ENCODE measurements around the gene CETN3. TPM values are rescaled to one million over a fixed set of nuclear protein-coding genes. Genes with fewer than 3 reads are reported as not detected.

Gene CETN3
- 34.5 TPM for total RNA-seq
- 10 to 100 TPM; 26.3 to 37.6 (median 32.0) TPM for polyA plus RNA-seq (ENCODE audit: insufficient read depth in 1 of 8, insufficient read length in 8 of 8, low replicate concordance in 1 of 8)
- long read RNA-seq, donor 1, transcript CETN3-201 (5 exons, 2,432 nt) = major isoform, 7 of 9 reads
- long read RNA-seq, donor 1, partial matches to known transcripts = 0 of 9 reads
- long read RNA-seq, donor 1, other reads (novel, unspliced or antisense) = 0 of 9 reads
- long read RNA-seq, donor 2 = 0 reads
- long read RNA-seq, donor 3, transcript CETN3-201 (5 exons, 2,432 nt) = major isoform, 9 of 15 reads
- long read RNA-seq, donor 3, partial matches to known transcripts = 0 of 15 reads
- long read RNA-seq, donor 3, other reads (novel, unspliced or antisense) = 0 of 15 reads
- long read RNA-seq, donor 4, transcript CETN3-201 (5 exons, 2,432 nt) = major isoform, 7 of 8 reads
- long read RNA-seq, donor 4, partial matches to known transcripts = 0 of 8 reads
- long read RNA-seq, donor 4, other reads (novel, unspliced or antisense) = 0 of 8 reads
- long read RNA-seq, donor 5, transcript CETN3-201 (5 exons, 2,432 nt) = major isoform, 33 of 40 reads
- long read RNA-seq, donor 5, partial matches to known transcripts = 0 of 40 reads
- long read RNA-seq, donor 5, other reads (novel, unspliced or antisense) = 0 of 40 reads
- long read RNA-seq, donor 6, transcript CETN3-204 (4 exons, 867 nt) = minor isoform, 10 of 55 reads
- long read RNA-seq, donor 6, transcript CETN3-201 (5 exons, 2,432 nt) = major isoform, 36 of 55 reads
- long read RNA-seq, donor 6, partial matches to known transcripts = 5 of 55 reads
- long read RNA-seq, donor 6, other reads (novel, unspliced or antisense) = 0 of 55 reads
- long read RNA-seq, donor 7, transcript CETN3-201 (5 exons, 2,432 nt) = major isoform, 18 of 20 reads
- long read RNA-seq, donor 7, partial matches to known transcripts = 0 of 20 reads
- long read RNA-seq, donor 7, other reads (novel, unspliced or antisense) = 0 of 20 reads
- long read RNA-seq, donor 8, transcript CETN3-201 (5 exons, 2,432 nt) = major isoform, 14 of 16 reads
- long read RNA-seq, donor 8, partial matches to known transcripts = 0 of 16 reads
- long read RNA-seq, donor 8, other reads (novel, unspliced or antisense) = 0 of 16 reads
- long read RNA-seq, donor 9, transcript CETN3-201 (5 exons, 2,432 nt) = major isoform, 7 of 9 reads
- long read RNA-seq, donor 9, partial matches to known transcripts = 0 of 9 reads
- long read RNA-seq, donor 9, other reads (novel, unspliced or antisense) = 0 of 9 reads
- long read RNA-seq, donor 10, transcript CETN3-204 (4 exons, 867 nt) = minor isoform, 7 of 31 reads
- long read RNA-seq, donor 10, transcript CETN3-201 (5 exons, 2,432 nt) = major isoform, 21 of 31 reads
- long read RNA-seq, donor 10, partial matches to known transcripts = 0 of 31 reads
- long read RNA-seq, donor 10, other reads (novel, unspliced or antisense) = 0 of 31 reads
- long read RNA-seq, donor 11, transcript CETN3-201 (5 exons, 2,432 nt) = major isoform, 7 of 9 reads
- long read RNA-seq, donor 11, partial matches to known transcripts = 0 of 9 reads
- long read RNA-seq, donor 11, other reads (novel, unspliced or antisense) = 0 of 9 reads

DNA sequence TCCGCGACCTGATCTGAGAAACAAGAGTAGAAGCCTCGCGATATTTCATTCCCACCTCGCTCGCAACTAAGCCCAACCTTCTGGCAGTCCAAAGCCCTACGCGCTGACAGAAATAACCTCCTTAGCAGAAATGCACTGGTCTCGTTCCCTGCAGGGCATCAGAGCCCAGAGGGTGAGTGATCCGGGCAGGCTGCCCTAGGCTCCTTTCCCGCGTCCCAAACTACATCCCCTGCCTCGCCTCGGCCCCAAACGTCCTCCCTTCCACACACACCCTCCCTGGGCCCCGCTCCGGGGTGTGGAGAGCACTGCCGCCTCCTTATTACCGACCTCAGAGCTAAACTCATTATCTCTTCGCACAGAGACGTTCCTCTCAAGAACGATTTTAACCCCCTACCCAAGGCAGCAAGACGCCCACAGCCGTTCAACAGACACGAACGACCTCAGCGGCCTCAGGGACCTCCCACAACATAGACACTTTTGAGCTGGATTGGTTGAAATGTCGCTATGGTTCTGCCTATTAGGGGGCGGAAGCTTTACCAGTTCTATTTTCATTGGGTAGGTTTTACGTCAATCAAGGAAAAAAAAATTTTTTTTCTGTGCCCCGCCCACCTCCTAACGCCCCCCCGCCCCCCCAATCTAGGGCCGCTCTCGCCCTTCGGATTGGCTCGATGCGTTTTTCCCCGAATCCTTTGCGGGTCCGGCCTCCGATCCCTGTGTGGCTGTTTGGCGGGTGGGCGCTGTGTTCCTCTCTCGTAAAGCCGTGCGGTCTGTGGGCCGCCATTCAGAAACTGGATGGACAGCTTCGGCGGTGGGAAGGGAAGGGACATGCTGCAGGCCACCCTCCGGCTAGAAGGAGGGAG is at the start of gene CETN3:
CETN3 (minus strand) TSS at position 439 of the 860 bp plus-strand sequence; CDS start at position 344, 95 bp downstream.
- 1% methylated on average over 31 of the region's 51 CpGs for WGBS (ENCODE audit: insufficient coverage)
- peak; percentile 99 for DNase-seq
- Histone ChIP-seq H3K9me3 (replicated peaks; ENCODE audit: control insufficient read depth, low read depth, low read length) (no peaks in the 10 kb centered on the region), H3K36me3 (ENCODE audit: control insufficient read depth, insufficient read depth, low read length) (no peaks in the 10 kb centered on the region), H3K4me1 (ENCODE audit: control insufficient read depth, insufficient read depth, low read length) (peaks cover 3% of the 10 kb centered on the region), H3K4me3 (ENCODE audit: low read length) (peak within 1 kb of the TSS; percentile 96), H3K27ac (ENCODE audit: low read length) (peak within 1 kb of the TSS; percentile 100), H3K27me3 (ENCODE audit: control insufficient read depth, insufficient read depth, low read length) (no peaks in the 10 kb centered on the region)

DNA sequence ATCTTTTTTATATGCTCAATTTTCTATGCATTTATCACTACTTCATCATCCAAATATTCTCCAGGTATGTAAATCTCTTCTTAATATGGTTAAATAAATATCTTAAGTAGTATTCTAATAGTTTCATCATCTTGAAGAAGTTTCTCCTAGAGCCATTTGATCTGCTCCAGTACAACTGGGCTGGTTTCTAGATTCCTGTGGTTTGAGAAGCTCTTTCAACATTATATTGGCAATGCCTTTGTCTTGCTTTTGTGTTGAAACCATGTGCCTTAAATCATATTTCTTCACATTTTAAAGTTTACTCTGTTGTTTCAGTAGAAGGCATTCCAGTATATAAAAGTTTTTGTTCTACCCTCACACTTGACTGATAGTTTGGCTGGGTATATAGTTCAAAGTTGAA is 37.4 kb upstream of the CETN3 start:
- Histone ChIP-seq H3K36me3 (ENCODE audit: control insufficient read depth, insufficient read depth, low read length) (no peaks in the 10 kb centered on the region), H3K27ac (ENCODE audit: low read length) (no peak overlapping the region), H3K4me1 (ENCODE audit: control insufficient read depth, insufficient read depth, low read length) (no peaks in the 10 kb centered on the region), H3K27me3 (ENCODE audit: control insufficient read depth, insufficient read depth, low read length) (no peaks in the 10 kb centered on the region), H3K9me3 (replicated peaks; ENCODE audit: control insufficient read depth, low read depth, low read length) (peaks cover 5% of the 10 kb centered on the region), H3K4me3 (ENCODE audit: low read length) (no peak overlapping the region)
- no peak for DNase-seq

DNA sequence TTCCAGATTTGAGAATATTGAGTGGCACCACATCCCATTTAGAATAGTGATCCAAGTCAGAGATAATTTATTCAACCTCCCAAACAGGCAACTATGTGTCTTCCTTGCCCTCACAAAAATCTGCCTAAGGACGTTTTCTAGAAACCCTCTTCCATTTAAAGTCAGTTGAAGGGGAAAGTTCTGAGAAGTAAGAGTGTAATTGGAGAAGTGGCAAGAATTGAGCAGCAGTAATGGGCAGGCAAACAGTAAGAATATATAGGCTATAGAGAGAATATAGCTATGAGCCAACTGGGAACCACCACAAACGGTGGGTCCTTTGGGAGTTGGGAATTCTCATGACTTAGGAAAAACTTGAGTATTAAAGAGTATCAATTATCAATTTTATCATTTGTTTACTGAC is 31.1 kb upstream of the CETN3 start:
- H3K4me3 ChIP-seq (ENCODE audit: low read length) = no peak overlapping the region
- WGBS (ENCODE audit: insufficient coverage) = no CpG with 5 or more reads among the region's 2 CpGs

DNA sequence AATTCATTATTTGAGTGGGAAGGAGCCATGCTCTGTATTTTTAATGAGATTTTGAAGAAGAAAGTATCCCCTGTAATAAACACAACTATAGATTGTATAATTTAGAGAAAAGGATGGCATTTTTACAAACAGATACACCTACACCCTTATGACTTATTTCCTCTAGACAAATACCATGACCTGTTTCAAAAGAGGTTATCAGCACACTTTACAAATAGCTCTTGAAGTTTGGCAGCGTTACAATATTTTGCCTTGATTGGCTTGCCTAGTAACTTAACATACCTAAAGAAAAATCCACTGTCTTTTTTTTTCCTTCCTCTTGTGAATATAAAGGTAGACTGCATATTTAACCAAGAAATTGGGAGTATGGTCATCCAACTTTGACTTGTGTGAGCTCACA is 28.5 kb upstream of the CETN3 start:
- Histone ChIP-seq H3K9me3 (replicated peaks; ENCODE audit: control insufficient read depth, low read depth, low read length) (no peaks in the 10 kb centered on the region), H3K36me3 (ENCODE audit: control insufficient read depth, insufficient read depth, low read length) (no peaks in the 10 kb centered on the region), H3K4me3 (ENCODE audit: low read length) (no peak overlapping the region), H3K27me3 (ENCODE audit: control insufficient read depth, insufficient read depth, low read length) (no peaks in the 10 kb centered on the region), H3K27ac (ENCODE audit: low read length) (no peak overlapping the region), H3K4me1 (ENCODE audit: control insufficient read depth, insufficient read depth, low read length) (no peaks in the 10 kb centered on the region)
- no CpG with 5 or more reads among the region's 1 CpG for WGBS (ENCODE audit: insufficient coverage)
- no peak for DNase-seq

More for the DNA sequence above, 31.1 kb upstream of the CETN3 start:
- no peaks in the 10 kb centered on the region for H3K9me3 ChIP-seq (replicated peaks; ENCODE audit: control insufficient read depth, low read depth, low read length)
- no peak for DNase-seq
- no peak overlapping the region for H3K27ac ChIP-seq (ENCODE audit: low read length)
- H3K27me3 ChIP-seq (ENCODE audit: control insufficient read depth, insufficient read depth, low read length) = no peaks in the 10 kb centered on the region
- no peaks in the 10 kb centered on the region for H3K36me3 ChIP-seq (ENCODE audit: control insufficient read depth, insufficient read depth, low read length)
- no peaks in the 10 kb centered on the region for H3K4me1 ChIP-seq (ENCODE audit: control insufficient read depth, insufficient read depth, low read length)

DNA sequence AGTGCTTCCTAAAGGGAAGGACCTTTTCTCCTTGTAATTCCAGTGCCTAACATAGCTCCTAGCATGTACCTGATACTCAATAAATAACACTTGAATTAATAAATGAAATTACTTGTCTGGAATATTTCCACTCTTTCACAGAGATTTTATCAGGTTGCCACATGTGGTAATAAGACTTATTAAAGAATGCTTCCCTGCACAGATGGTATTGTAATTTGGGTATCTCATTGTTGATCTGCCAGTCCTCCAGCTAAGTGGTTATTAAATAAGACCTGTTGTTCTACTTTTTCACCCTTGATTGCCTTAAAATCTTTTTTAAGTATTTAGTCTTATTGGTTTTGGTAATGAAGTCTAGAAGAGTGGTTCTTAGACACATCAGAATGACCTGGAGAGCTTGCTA is 28.1 kb upstream of the CETN3 start:
- Histone ChIP-seq H3K27me3 (ENCODE audit: control insufficient read depth, insufficient read depth, low read length) (no peaks in the 10 kb centered on the region), H3K4me3 (ENCODE audit: low read length) (no peak overlapping the region), H3K4me1 (ENCODE audit: control insufficient read depth, insufficient read depth, low read length) (no peaks in the 10 kb centered on the region), H3K27ac (ENCODE audit: low read length) (no peak overlapping the region), H3K36me3 (ENCODE audit: control insufficient read depth, insufficient read depth, low read length) (no peaks in the 10 kb centered on the region), H3K9me3 (replicated peaks; ENCODE audit: control insufficient read depth, low read depth, low read length) (no peaks in the 10 kb centered on the region)
- DNase-seq = no peak

DNA sequence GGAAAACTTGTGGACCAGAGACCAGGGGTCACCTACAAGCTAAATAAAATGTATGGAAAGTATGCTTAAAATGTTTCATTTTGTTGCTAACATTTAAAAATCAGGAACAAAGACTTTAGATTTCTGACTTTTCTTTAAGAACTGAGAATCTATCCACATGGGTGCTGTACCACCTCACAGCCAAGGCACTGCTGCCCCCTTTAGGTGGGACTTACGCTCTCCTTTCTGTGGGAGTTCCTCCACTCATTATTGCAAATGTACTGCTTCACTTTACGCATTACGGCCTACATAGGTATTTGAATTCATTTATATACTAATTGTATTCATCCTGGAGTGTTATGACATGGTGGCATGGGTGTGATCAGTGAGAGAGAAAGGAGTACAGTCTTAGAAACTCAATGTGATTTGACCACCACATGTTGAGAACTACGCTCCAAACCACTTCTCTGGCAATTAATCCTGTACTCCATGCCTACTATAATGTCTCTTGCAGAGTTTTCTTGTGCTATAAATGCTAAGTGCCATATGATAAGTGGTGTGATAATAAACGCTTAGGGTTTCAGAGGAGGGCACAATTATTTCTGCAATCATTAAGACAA is 24.7 kb upstream of the CETN3 start:
- H3K4me3 ChIP-seq (ENCODE audit: low read length) = no peak overlapping the region
- no peaks in the 10 kb centered on the region for H3K9me3 ChIP-seq (replicated peaks; ENCODE audit: control insufficient read depth, low read depth, low read length)
- peak; percentile 41 for DNase-seq
- H3K36me3 ChIP-seq (ENCODE audit: control insufficient read depth, insufficient read depth, low read length) = no peaks in the 10 kb centered on the region
- H3K27me3 ChIP-seq (ENCODE audit: control insufficient read depth, insufficient read depth, low read length) = no peaks in the 10 kb centered on the region
- H3K4me1 ChIP-seq (ENCODE audit: control insufficient read depth, insufficient read depth, low read length) = no peaks in the 10 kb centered on the region
- no peak overlapping the region for H3K27ac ChIP-seq (ENCODE audit: low read length)
- no CpG with 5 or more reads among the region's 5 CpGs for WGBS (ENCODE audit: insufficient coverage)

DNA sequence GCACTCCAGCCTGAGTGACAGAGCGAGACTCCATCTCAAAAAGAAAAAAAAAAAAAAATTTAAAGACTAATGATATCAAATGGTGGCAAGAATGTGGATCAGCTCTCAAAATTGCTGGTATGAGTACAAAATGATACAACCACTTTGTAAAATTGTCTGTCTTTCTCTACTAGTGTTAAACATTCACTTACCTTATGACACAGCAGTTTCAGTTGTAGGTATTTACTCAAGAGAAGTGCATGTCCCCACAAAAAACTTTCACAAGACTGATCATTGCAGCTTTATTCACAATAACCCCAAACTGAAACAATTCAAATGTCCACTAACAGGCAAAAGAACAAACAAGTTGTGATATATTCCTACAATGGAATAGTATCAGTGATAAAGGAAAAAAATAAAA is 14.7 kb upstream of the CETN3 start:
- no peaks in the 10 kb centered on the region for H3K9me3 ChIP-seq (replicated peaks; ENCODE audit: control insufficient read depth, low read depth, low read length)
- no peak for DNase-seq
- WGBS (ENCODE audit: insufficient coverage) = no CpG with 5 or more reads among the region's 1 CpG
- H3K4me3 ChIP-seq (ENCODE audit: low read length) = no peak overlapping the region
- no peaks in the 10 kb centered on the region for H3K27me3 ChIP-seq (ENCODE audit: control insufficient read depth, insufficient read depth, low read length)
- no peak overlapping the region for H3K27ac ChIP-seq (ENCODE audit: low read length)
- H3K36me3 ChIP-seq (ENCODE audit: control insufficient read depth, insufficient read depth, low read length) = no peaks in the 10 kb centered on the region
- H3K4me1 ChIP-seq (ENCODE audit: control insufficient read depth, insufficient read depth, low read length) = no peaks in the 10 kb centered on the region

DNA sequence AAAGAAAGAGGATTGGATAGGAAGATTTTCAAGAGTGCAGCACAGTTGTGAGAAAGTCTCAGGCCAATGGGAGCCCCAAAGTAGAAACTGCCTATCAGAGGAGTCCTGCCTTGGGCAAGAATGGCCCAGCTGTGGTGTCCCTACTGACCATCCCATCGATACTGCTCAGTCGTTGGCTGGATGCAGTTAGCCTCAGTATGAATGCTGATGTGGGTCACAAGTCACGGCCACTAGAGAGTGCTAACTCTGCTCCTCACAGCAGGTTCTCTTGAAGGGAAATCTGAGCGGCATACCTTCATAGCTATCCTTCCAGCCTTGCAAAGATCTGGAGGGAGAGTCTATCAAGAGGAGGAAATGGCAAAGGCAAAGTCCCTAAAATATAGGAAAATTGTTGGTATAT is 11.6 kb upstream of the CETN3 start:
- WGBS (ENCODE audit: insufficient coverage) = no CpG with 5 or more reads among the region's 4 CpGs
- H3K4me1 ChIP-seq (ENCODE audit: control insufficient read depth, insufficient read depth, low read length) = no peaks in the 10 kb centered on the region
- DNase-seq = no peak
- no peak overlapping the region for H3K27ac ChIP-seq (ENCODE audit: low read length)
- no peaks in the 10 kb centered on the region for H3K36me3 ChIP-seq (ENCODE audit: control insufficient read depth, insufficient read depth, low read length)
- no peaks in the 10 kb centered on the region for H3K27me3 ChIP-seq (ENCODE audit: control insufficient read depth, insufficient read depth, low read length)
- no peaks in the 10 kb centered on the region for H3K9me3 ChIP-seq (replicated peaks; ENCODE audit: control insufficient read depth, low read depth, low read length)
- H3K4me3 ChIP-seq (ENCODE audit: low read length) = no peak overlapping the region

DNA sequence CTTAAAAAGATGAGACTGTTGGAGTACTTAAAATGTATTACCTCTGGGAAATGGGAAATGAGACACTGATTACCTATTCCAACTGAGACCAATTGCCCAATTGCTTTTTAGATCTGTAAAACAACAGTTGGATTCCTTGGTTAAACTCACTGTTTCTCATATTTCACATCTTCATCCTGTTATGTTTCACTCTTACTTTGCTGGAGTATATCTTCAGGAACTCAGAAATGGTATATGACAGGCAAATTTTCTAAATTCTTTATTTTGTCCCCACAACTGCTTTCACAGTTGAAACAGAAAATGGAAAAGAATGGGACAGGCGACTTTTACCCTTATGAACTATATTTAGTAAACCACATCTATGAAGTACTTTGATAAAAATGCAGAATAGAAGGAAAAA is 8.7 kb upstream of the CETN3 start:
- Histone ChIP-seq H3K27me3 (ENCODE audit: control insufficient read depth, insufficient read depth, low read length) (no peaks in the 10 kb centered on the region), H3K4me1 (ENCODE audit: control insufficient read depth, insufficient read depth, low read length) (no peaks in the 10 kb centered on the region), H3K36me3 (ENCODE audit: control insufficient read depth, insufficient read depth, low read length) (no peaks in the 10 kb centered on the region), H3K27ac (ENCODE audit: low read length) (no peak overlapping the region), H3K4me3 (ENCODE audit: low read length) (no peak overlapping the region), H3K9me3 (replicated peaks; ENCODE audit: control insufficient read depth, low read depth, low read length) (no peaks in the 10 kb centered on the region)
- no peak for DNase-seq
- WGBS (ENCODE audit: insufficient coverage) = no CpG with 5 or more reads among the region's 1 CpG
